D721Med (cell line): ENCODE results near the gene CYP27B1.

Experiments
- DNase-seq: peaks from one replicate; pipeline ENCODE4 v3.0.0; 2011; ENCODE audit warnings: low spot score; ENCODE audit not compliant: insufficient read length
- FAIRE-seq: peaks from 2 replicates; lab custom pipeline; 2011; peaks lifted over from hg19 to GRCh38; lab: Jason Lieb, UNC
- TF ChIP-seq, protein P1 (sequence below): IDR thresholded peaks from 2 replicates; pipeline ENCODE4 v1.5.1; 2012; ENCODE audit warnings: mild to moderate bottlenecking, control low read depth; ENCODE audit not compliant: insufficient read depth; ENCODE audit errors: missing control alignments

The CYP27B1 gene

DNA sequence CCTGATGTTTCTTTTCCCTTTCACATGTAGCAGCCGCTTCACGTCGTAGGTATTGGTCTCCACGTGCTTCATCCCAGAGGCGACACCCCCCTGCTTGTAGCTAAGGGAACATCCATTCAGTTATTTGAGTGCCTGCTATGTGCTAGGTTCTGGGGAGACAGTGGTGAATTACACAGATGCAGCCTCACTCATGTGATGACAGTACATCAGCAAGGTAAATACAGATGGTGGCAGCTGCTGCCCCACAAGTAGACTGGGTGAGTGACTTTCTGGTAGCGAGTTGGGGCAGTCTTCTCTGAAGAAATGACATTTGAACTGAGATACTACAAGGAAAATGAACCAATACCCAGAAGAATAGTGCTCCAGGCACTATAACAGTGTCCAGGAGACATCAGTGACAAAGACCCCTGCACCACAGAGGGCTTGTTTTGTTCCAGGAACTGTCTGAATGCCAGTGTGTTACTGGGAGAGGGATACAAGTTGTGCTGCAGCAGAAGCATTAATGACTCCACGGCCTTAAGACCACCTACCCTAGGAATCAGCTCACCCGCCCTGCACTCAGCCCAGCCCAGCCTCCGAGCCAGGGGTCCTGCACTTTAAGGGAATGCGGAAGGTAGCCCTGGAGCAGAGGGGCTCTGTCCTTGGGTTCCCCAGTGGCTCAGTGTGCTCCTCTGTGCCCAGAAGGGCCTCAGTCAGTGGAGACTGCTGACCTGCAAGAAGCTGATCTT is 44.3 kb upstream of the CYP27B1 start:
- FAIRE-seq (no peak), DNase-seq (no peak)
- TF ChIP-seq, protein P1, sequence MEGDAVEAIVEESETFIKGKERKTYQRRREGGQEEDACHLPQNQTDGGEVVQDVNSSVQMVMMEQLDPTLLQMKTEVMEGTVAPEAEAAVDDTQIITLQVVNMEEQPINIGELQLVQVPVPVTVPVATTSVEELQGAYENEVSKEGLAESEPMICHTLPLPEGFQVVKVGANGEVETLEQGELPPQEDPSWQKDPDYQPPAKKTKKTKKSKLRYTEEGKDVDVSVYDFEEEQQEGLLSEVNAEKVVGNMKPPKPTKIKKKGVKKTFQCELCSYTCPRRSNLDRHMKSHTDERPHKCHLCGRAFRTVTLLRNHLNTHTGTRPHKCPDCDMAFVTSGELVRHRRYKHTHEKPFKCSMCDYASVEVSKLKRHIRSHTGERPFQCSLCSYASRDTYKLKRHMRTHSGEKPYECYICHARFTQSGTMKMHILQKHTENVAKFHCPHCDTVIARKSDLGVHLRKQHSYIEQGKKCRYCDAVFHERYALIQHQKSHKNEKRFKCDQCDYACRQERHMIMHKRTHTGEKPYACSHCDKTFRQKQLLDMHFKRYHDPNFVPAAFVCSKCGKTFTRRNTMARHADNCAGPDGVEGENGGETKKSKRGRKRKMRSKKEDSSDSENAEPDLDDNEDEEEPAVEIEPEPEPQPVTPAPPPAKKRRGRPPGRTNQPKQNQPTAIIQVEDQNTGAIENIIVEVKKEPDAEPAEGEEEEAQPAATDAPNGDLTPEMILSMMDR, result no peak

DNA sequence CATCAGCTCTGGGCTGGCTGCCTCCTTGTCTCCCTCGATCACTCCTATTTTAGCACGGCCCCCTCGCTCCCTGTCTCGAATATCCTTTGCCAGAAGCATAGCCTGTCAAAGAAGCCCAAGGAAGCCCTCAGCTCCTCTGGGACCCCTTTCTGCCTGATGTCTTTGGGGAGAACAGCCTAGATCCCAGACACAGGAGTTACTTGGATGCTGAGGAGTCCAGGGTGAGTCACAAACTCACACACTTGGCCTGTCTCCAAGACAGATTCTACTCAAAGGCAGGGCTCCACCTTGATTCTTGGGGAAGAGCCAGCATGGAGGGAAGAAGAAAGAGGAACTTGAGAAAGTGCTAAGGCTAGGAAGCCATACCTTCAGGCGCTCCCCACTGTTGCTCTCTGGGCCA is 43.6 kb upstream of the CYP27B1 start:
- DNase-seq (no peak), FAIRE-seq (no peak)

DNA sequence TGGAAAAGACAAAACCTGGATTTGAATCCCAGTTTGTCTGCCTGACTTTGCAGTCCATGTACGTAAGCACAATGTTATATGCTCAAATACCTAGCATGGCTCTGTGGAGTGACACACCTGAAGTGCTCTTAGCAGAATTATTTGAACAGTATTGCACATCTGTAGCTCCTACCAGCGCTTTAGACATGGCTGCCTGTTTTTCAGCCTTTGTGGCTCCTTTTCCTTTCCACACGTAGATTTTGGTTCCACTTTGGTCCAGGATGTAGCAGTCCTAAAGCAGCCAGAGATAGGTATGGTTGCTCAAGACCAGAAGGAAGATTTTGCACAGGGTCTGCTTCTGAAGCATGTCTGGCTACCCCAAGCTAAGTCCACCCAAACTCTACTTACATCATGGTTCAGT is 42.5 kb upstream of the CYP27B1 start:
- DNase-seq, result no peak
- FAIRE-seq, result no peak

More for the DNA sequence above, 43.6 kb upstream of the CYP27B1 start:
- TF ChIP-seq, protein P1, result no peak

GRCh38 chr12:57808351-57808750 is 41.5 kb upstream of the CYP27B1 start:
- FAIRE-seq (no peak), DNase-seq (no peak)
- TF ChIP-seq, protein P1, result no peak

More for the DNA sequence above, 42.5 kb upstream of the CYP27B1 start:
- TF ChIP-seq, protein P1, result no peak

- TF ChIP-seq, protein P1, result no peak
- FAIRE-seq, result no peak
Measured at GRCh38 chr12:57807285-57807684, 40.4 kb upstream of the CYP27B1 start.

GRCh38 chr12:57806677-57807076 is 39.8 kb upstream of the CYP27B1 start:
- FAIRE-seq (no peak), DNase-seq (no peak)
- TF ChIP-seq, protein P1, result no peak

More at GRCh38 chr12:57807285-57807684, 40.4 kb upstream of the CYP27B1 start:
- no peak for DNase-seq

DNA sequence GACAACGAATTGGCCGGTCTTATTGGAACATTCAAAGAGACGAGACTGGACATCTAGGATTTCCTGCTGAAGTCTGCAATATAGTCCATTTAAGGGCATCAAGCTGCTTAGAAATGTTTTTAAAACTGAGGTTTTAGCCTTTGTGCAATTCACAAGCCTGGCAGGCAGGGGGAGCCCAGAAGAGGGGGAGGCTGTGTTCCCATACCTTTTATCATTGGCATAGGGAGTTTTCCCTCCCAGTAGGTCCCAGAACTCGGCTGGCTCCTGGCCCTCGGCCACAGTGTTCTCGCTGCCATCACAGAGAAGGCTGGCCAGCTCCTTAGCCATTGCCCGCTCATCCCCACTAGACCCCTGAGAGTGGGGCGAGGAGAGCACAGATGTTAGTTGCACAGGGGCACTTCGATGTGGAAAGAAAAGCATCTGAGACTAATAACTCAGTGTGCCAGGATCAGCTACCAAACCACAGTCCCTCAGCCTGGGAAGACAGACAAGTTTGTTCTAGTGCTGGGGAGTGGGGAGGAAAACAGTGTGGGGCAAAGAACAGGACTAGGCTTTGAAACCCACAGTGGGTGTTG is 36.5 kb upstream of the CYP27B1 start:
- TF ChIP-seq, protein P1, result peak; percentile 61
- DNase-seq (no peak), FAIRE-seq (no peak)
